Mammary epithelial cell (primary cell): Measurements from ENCODE around the gene PCCB.

Source experiments
- EZH2 ChIP-seq: IDR thresholded peaks from 2 replicates; pipeline ENCODE4 v1.6.1; 2012; ENCODE audit warnings: low read length, inconsistent platforms, borderline replicate concordance
- TF ChIP-seq, protein P1 (sequence below), 2 donors: IDR thresholded peaks in 1 of 2; conservative IDR thresholded peaks in 1 of 2; 2 replicates each; pipeline ENCODE4 v1.5.1; 2011 to 2012; ENCODE audit warnings: inconsistent platforms in 2 of 2, low read length in 2 of 2, mild to moderate bottlenecking in 2 of 2, control low read depth in 1 of 2, low read depth in 1 of 2; ENCODE audit not compliant: insufficient read depth in 1 of 2; ENCODE audit errors: extremely low read depth in 1 of 2

- TF ChIP-seq, protein P1, sequence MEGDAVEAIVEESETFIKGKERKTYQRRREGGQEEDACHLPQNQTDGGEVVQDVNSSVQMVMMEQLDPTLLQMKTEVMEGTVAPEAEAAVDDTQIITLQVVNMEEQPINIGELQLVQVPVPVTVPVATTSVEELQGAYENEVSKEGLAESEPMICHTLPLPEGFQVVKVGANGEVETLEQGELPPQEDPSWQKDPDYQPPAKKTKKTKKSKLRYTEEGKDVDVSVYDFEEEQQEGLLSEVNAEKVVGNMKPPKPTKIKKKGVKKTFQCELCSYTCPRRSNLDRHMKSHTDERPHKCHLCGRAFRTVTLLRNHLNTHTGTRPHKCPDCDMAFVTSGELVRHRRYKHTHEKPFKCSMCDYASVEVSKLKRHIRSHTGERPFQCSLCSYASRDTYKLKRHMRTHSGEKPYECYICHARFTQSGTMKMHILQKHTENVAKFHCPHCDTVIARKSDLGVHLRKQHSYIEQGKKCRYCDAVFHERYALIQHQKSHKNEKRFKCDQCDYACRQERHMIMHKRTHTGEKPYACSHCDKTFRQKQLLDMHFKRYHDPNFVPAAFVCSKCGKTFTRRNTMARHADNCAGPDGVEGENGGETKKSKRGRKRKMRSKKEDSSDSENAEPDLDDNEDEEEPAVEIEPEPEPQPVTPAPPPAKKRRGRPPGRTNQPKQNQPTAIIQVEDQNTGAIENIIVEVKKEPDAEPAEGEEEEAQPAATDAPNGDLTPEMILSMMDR (conservative IDR thresholded peaks at IDR 0.05 in 1 of 2, IDR thresholded peaks at IDR 0.05 in 1 of 2; ENCODE audit: extremely low read depth in 1 of 2, insufficient read depth in 1 of 2, low read depth in 1 of 2, low read length in 2 of 2), result no peak
- TF ChIP-seq EZH2, result no peak
Measured at GRCh38 chr3:136353461-136353860, 103.3 kb downstream of the PCCB start.
